Right lobe of liver (tissue), 6 donors: Measurements from ENCODE around the gene SYNE1. TPM values are rescaled to one million over a fixed set of nuclear protein-coding genes. Genes with fewer than 3 reads are reported as not detected.

ENCODE experiments used
- ATAC-seq, 4 donors: fragments of 200-7000 bp; cut with Tn5 transposase; one replicate each; pipeline ENCODE4 v1.9.1; 2020; ENCODE audit warnings: mild to moderate bottlenecking in 4 of 4, moderate library complexity in 4 of 4
- DNase-seq, 3 donors: peaks; one replicate each; pipeline ENCODE4 v3.0.0-alpha.2; 2020
- H3K27ac ChIP-seq, 3 donors: fragments of 200-600 bp; one replicate each; pipeline ENCODE4 v1.8.0; 2022
- H3K27me3 ChIP-seq, 2 donors: fragments of 200-600 bp; one replicate each; pipeline ENCODE4 v1.8.0; 2022
- H3K36me3 ChIP-seq, 4 donors: fragments of 200-600 bp; sonication (generic) in 1 of 4; one replicate each; pipeline versions ENCODE4 v1.5.1 to v1.8.0; 2017 to 2022; ENCODE audit warnings: control low read depth in 1 of 4
- H3K4me1 ChIP-seq, 4 donors: fragments of 200-600 bp; sonication (generic) in 1 of 4; one replicate each; pipeline versions ENCODE4 v1.5.1 to v1.8.0; 2017 to 2022; ENCODE audit warnings: control low read depth in 1 of 4
- H3K4me3 ChIP-seq, 3 donors: fragments of 200-600 bp; one replicate each; pipeline ENCODE4 v1.8.0; 2022
- H3K9me3 ChIP-seq, 4 donors: fragments of 200-600 bp; sonication (generic) in 1 of 4; one replicate each; pipeline versions ENCODE4 v1.5.1 to v1.8.0; 2017 to 2022; ENCODE audit warnings: control low read depth in 1 of 4
- CTCF ChIP-seq, 4 donors: fragments of 200-600 bp in 3 of 4; fragments of 450-650 bp in 1 of 4; IDR thresholded peaks; one replicate each; pipeline versions ENCODE4 v1.5.1 to v1.8.0; 2016 to 2022; ENCODE audit warnings: antibody characterized with exemption in 4 of 4, mild to moderate bottlenecking in 2 of 4
- POLR2A ChIP-seq: fragments of 450-650 bp; IDR thresholded peaks from one replicate; pipeline ENCODE4 v1.6.1; 2017; ENCODE audit warnings: antibody characterized with exemption, mild to moderate bottlenecking
- WGBS: methylation state at CpG from one replicate; pipeline ENCODE4 v1.1.6; 2018; ENCODE audit warnings: low coverage, low lambda C conversion rate; ENCODE audit not compliant: insufficient coverage; ENCODE audit errors: missing lambda C conversion rate; 5-methylcytosine and 5-hydroxymethylcytosine counted together
- intact Hi-C, 2 donors: fragments of 100-400 bp; cut with DNase I; formaldehyde crosslinking; loops; one replicate each; pipeline versions ENCODE4 v1.11.2 to v1.14.1; 2022
- total RNA-seq, 6 experiments: library from RNA; depleted of rRNA in 2 of 6; stranded (reverse); fragments of >200 nt in 2 of 6; fragmentation: NEBNext Ultra II Directional in 3 of 6; extraction: Animal tissue kit (Norgen Biotek cat#: 25700) in 3 of 6; gene quantifications; one replicate each; pipeline versions ENCODE4 v1.1.0 to v1.2.4, GENCODE V29; 2016 to 2023
- donor health status: DM: no; HTN: yes; CAD: no.
- donor health status: DM: no; HTN: no; CAD: no.
- donor health status: DM: no; HTN: no; CAD: no.
- donor health status: DM: no; HTN: yes; CAD: no.
- donor health status: DM: no; HTN: yes; CAD: no.

The SYNE1 gene
- total RNA-seq, 6 experiments from 2014 or later, result 22.8 to 43.2 (median 25.0) TPM

- H3K4me1 ChIP-seq, result no peaks in the 10 kb centered on the region
- no peaks in the 10 kb centered on the region for H3K9me3 ChIP-seq
- no peak for DNase-seq
- no peak for ATAC-seq
- no peak for TF ChIP-seq CTCF (IDR thresholded peaks at IDR 0.05)
- no peak for TF ChIP-seq POLR2A
- intact Hi-C loops, result no loop called here
- no peaks in the 10 kb centered on the region for H3K36me3 ChIP-seq
- H3K4me3 ChIP-seq, result no peak overlapping the region
- H3K27ac ChIP-seq, result no peak overlapping the region
- 44% methylated on average over 4 of the region's 6 CpGs for WGBS
- no peaks in the 10 kb centered on the region for H3K27me3 ChIP-seq
Measured at GRCh38 chr6:152391179-152391880, 245.8 kb downstream of the SYNE1 start.

- H3K9me3 ChIP-seq, result no peaks in the 10 kb centered on the region
- ATAC-seq, result no peak
- H3K36me3 ChIP-seq, result no peaks in the 10 kb centered on the region
- no peak for TF ChIP-seq CTCF (IDR thresholded peaks at IDR 0.05)
- TF ChIP-seq POLR2A, result no peak
- no peak for DNase-seq
- H3K4me3 ChIP-seq, result no peak overlapping the region
- no peak overlapping the region for H3K27ac ChIP-seq
- intact Hi-C loops, result no loop called here
- 71% methylated on average over 6 of the region's 6 CpGs for WGBS
- H3K4me1 ChIP-seq, result no peaks in the 10 kb centered on the region
- no peaks in the 10 kb centered on the region for H3K27me3 ChIP-seq
Measured at GRCh38 chr6:152387091-152387490, 250.1 kb downstream of the SYNE1 start.

- Histone ChIP-seq H3K36me3 (no peaks in the 10 kb centered on the region), H3K4me3 (no peak overlapping the region), H3K27ac (no peak overlapping the region), H3K27me3 (no peaks in the 10 kb centered on the region), H3K4me1 (no peaks in the 10 kb centered on the region), H3K9me3 (no peaks in the 10 kb centered on the region)
- 12% methylated on average over 2 of the region's 2 CpGs for WGBS
- no peak for ATAC-seq
- DNase-seq, result no peak
- TF ChIP-seq CTCF (IDR thresholded peaks at IDR 0.05), result no peak
- no peak for TF ChIP-seq POLR2A
- intact Hi-C loops, result no loop called here
Measured at GRCh38 chr6:152386131-152386530, 251.0 kb downstream of the SYNE1 start.

- WGBS, result 19% methylated on average over 17 of the region's 17 CpGs
- H3K27me3 ChIP-seq, result no peaks in the 10 kb centered on the region
- H3K4me1 ChIP-seq, result no peaks in the 10 kb centered on the region
- H3K36me3 ChIP-seq, result no peaks in the 10 kb centered on the region
- TF ChIP-seq POLR2A (peak; percentile 37), CTCF (IDR thresholded peaks at IDR 0.05) (no peak)
- ATAC-seq (peak; percentile 89 to 94 (median 94)), DNase-seq (peak; percentile 49 to 65 (median 55))
- intact Hi-C loops, result no loop called here
- H3K27ac ChIP-seq, result peak overlapping the region; percentile 50 to 84 (median 74)
- no peaks in the 10 kb centered on the region for H3K9me3 ChIP-seq
- peak overlapping the region; percentile 30 to 39 (median 39) for H3K4me3 ChIP-seq
Measured at GRCh38 chr6:152380993-152381898, 255.9 kb downstream of the SYNE1 start.
